HepG2 (cell line): ENCODE measurements around the gene CDK13. TPM values are rescaled to one million over a fixed set of nuclear protein-coding genes. Genes with fewer than 3 reads are reported as not detected.

Experiments used
- EED ChIP-seq: sonication (generic); formaldehyde crosslinking; IDR thresholded peaks from 2 replicates; pipeline ENCODE4 v1.5.0; 2020; ENCODE audit warnings: mild to moderate bottlenecking, missing genetic modification reagents
- JUNB ChIP-seq: sonication (generic); formaldehyde crosslinking; IDR thresholded peaks from 2 replicates; pipeline ENCODE4 v1.8.0; 2022; ENCODE audit warnings: missing genetic modification reagents, mild to moderate bottlenecking, borderline replicate concordance
- KLF15 ChIP-seq: sonication (generic); formaldehyde crosslinking; IDR thresholded peaks from 2 replicates; pipeline ENCODE4 v1.8.1; 2023; ENCODE audit warnings: borderline replicate concordance, mild to moderate bottlenecking, inconsistent platforms, missing genetic modification reagents, mixed read lengths
- NFRKB ChIP-seq: fragments of 450-650 bp; IDR thresholded peaks from 2 replicates; pipeline ENCODE4 v1.6.1; 2017
- PAWR ChIP-seq: sonication (generic); formaldehyde crosslinking; IDR thresholded peaks from 2 replicates; pipeline ENCODE4 v1.4.0; 2020; ENCODE audit warnings: missing genetic modification reagents, mild to moderate bottlenecking, borderline replicate concordance
- RFXAP ChIP-seq: sonication (generic); formaldehyde crosslinking; IDR thresholded peaks from 2 replicates; pipeline ENCODE4 v1.4.0; 2020; ENCODE audit warnings: missing genetic modification reagents, borderline replicate concordance
- TOPORS ChIP-seq: sonication (generic); formaldehyde crosslinking; IDR thresholded peaks from 2 replicates; pipeline ENCODE4 v1.8.0; 2023; ENCODE audit warnings: mild to moderate bottlenecking, missing genetic modification reagents
- TP53 ChIP-seq: sonication (generic); formaldehyde crosslinking; conservative IDR thresholded peaks from 2 replicates; pipeline ENCODE4 v1.4.0; 2020; ENCODE audit warnings: missing genetic modification reagents
- ZBTB38 ChIP-seq: sonication (generic); formaldehyde crosslinking; IDR thresholded peaks from 2 replicates; pipeline ENCODE4 v1.5.1; 2020; ENCODE audit warnings: mild to moderate bottlenecking, missing genetic modification reagents
- ZFP36L2 ChIP-seq: sonication (generic); formaldehyde crosslinking; IDR thresholded peaks from 2 replicates; pipeline ENCODE4 v1.4.0; 2020; ENCODE audit warnings: missing genetic modification reagents
- ZNF335 ChIP-seq: sonication (generic); formaldehyde crosslinking; IDR thresholded peaks from 2 replicates; pipeline ENCODE4 v1.4.0; 2020; ENCODE audit warnings: missing genetic modification reagents
- ZNF660 ChIP-seq: sonication (generic); formaldehyde crosslinking; IDR thresholded peaks from 2 replicates; pipeline ENCODE4 v1.5.1; 2020; ENCODE audit warnings: mild to moderate bottlenecking, low read depth, missing genetic modification reagents, borderline replicate concordance
- ZNF790 ChIP-seq: sonication (generic); formaldehyde crosslinking; IDR thresholded peaks from 2 replicates; pipeline ENCODE4 v1.8.0; 2022; ENCODE audit warnings: missing genetic modification reagents, mild to moderate bottlenecking, borderline replicate concordance
- polyA plus RNA-seq, 8 experiments: library from polyadenylated mRNA; depleted of rRNA in 3 of 8; stranded (reverse) in 7 of 8; unstranded in 1 of 8; fragments of >200 nt; fragmentation: Illumina TruSeq in 4 of 8; extraction: Trizol in 4 of 8; gene quantifications; 2 replicates each; pipeline versions ENCODE4 v1.2.1 to v1.2.3, GENCODE V29; 2011 to 2016; ENCODE audit warnings: low read depth in 4 of 8, missing spikeins in 1 of 8, mixed read lengths in 1 of 8; ENCODE audit not compliant: insufficient read depth in 1 of 8
- total RNA-seq, 5 experiments: library from RNA; depleted of rRNA; stranded (reverse); fragments of >200 nt; fragmentation: Illumina TruSeq; extraction: Trizol; gene quantifications; 2 replicates each; pipeline ENCODE4 v1.2.3, GENCODE V29; 2016; ENCODE audit warnings: low read depth in 1 of 5
- TF ChIP-seq, protein P1 (sequence below): sonication (generic); formaldehyde crosslinking; IDR thresholded peaks from 2 replicates; pipeline ENCODE4 v1.5.0; 2020; ENCODE audit warnings: missing genetic modification reagents
- TF ChIP-seq, protein P2 (sequence below), 2 experiments: sonication (generic) in 1 of 2; formaldehyde crosslinking in 1 of 2; IDR thresholded peaks; 2 replicates each; pipeline versions ENCODE4 v1.4.0 to v1.6.1; 2016 to 2020; ENCODE audit warnings: borderline replicate concordance in 1 of 2, low read depth in 1 of 2, mild to moderate bottlenecking in 1 of 2, missing genetic modification reagents in 1 of 2
- TF ChIP-seq, protein P3 (sequence below): sonication (generic); formaldehyde crosslinking; IDR thresholded peaks from 2 replicates; pipeline ENCODE4 v1.4.0; 2020; ENCODE audit warnings: missing genetic modification reagents
- TF ChIP-seq, protein P4 (sequence below): sonication (generic); formaldehyde crosslinking; IDR thresholded peaks from 2 replicates; pipeline ENCODE4 v1.8.0; 2022; ENCODE audit warnings: missing genetic modification reagents, mild to moderate bottlenecking, borderline replicate concordance
- TF ChIP-seq, protein P5 (sequence below): sonication (generic); formaldehyde crosslinking; IDR thresholded peaks from 2 replicates; pipeline ENCODE4 v1.4.0; 2020; ENCODE audit warnings: mild to moderate bottlenecking, missing genetic modification reagents, borderline replicate concordance
- TF ChIP-seq, protein P6 (sequence below): sonication (generic); formaldehyde crosslinking; IDR thresholded peaks from 2 replicates; pipeline ENCODE4 v1.4.0; 2020; ENCODE audit warnings: missing genetic modification reagents, low read depth, mild to moderate bottlenecking, borderline replicate concordance

Gene CDK13
- total and polyA plus RNA-seq, 2 of the 13 experiments (the other 11 are each of a cell fraction or from before 2014, with no cell fraction given) = 21.0 to 40.9 TPM

DNA sequence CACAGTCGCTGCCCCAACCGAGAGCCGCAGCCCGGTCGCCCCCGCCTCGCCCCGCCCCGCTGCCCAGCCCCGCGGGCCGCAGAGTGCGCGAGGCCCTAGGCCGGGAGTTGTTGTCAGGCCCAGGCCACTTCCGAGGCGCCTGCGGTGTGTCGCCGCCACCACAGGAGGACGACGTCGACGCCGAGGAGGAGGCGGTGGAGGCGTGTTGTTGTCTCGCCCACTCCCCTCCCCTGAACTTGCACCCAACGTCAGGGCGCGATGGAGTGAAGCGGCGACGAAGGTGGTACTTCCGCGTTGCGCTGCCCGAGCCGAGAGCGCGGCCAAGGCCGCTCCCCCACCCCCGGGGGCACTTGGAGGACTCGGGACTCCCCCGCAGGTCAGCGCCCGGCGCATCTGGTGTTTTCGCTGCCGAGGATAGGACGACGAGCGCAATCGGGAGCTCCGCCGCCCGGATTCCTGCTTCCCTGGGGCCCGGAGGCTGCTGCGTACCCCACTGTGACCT is at the start of gene CDK13 (continued):
- TF ChIP-seq, protein P1, sequence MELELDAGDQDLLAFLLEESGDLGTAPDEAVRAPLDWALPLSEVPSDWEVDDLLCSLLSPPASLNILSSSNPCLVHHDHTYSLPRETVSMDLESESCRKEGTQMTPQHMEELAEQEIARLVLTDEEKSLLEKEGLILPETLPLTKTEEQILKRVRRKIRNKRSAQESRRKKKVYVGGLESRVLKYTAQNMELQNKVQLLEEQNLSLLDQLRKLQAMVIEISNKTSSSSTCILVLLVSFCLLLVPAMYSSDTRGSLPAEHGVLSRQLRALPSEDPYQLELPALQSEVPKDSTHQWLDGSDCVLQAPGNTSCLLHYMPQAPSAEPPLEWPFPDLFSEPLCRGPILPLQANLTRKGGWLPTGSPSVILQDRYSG (CRISPR knock-in tag) = no peak
- no peak; the same call in 1 of the 2 replicates for TF ChIP-seq ZNF790 (CRISPR knock-in tag)
- TF ChIP-seq, protein P2, sequence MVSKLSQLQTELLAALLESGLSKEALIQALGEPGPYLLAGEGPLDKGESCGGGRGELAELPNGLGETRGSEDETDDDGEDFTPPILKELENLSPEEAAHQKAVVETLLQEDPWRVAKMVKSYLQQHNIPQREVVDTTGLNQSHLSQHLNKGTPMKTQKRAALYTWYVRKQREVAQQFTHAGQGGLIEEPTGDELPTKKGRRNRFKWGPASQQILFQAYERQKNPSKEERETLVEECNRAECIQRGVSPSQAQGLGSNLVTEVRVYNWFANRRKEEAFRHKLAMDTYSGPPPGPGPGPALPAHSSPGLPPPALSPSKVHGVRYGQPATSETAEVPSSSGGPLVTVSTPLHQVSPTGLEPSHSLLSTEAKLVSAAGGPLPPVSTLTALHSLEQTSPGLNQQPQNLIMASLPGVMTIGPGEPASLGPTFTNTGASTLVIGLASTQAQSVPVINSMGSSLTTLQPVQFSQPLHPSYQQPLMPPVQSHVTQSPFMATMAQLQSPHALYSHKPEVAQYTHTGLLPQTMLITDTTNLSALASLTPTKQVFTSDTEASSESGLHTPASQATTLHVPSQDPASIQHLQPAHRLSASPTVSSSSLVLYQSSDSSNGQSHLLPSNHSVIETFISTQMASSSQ (IDR thresholded peaks at IDR 0.05; ENCODE audit: low read depth) = no peak
- TF ChIP-seq, protein P2 (CRISPR knock-in tag; IDR thresholded peaks at IDR 0.05; ENCODE audit: borderline replicate concordance) = peak; percentile 19; the same call in 1 of the 2 replicates
- no peak for TF ChIP-seq ZNF660
- TF ChIP-seq, protein P3, sequence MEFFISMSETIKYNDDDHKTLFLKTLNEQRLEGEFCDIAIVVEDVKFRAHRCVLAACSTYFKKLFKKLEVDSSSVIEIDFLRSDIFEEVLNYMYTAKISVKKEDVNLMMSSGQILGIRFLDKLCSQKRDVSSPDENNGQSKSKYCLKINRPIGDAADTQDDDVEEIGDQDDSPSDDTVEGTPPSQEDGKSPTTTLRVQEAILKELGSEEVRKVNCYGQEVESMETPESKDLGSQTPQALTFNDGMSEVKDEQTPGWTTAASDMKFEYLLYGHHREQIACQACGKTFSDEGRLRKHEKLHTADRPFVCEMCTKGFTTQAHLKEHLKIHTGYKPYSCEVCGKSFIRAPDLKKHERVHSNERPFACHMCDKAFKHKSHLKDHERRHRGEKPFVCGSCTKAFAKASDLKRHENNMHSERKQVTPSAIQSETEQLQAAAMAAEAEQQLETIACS = no peak
- TF ChIP-seq RFXAP = no peak; the same call in 1 of the 2 replicates
- no peak for TF ChIP-seq JUNB (CRISPR knock-in tag)
- TF ChIP-seq, protein P4, sequence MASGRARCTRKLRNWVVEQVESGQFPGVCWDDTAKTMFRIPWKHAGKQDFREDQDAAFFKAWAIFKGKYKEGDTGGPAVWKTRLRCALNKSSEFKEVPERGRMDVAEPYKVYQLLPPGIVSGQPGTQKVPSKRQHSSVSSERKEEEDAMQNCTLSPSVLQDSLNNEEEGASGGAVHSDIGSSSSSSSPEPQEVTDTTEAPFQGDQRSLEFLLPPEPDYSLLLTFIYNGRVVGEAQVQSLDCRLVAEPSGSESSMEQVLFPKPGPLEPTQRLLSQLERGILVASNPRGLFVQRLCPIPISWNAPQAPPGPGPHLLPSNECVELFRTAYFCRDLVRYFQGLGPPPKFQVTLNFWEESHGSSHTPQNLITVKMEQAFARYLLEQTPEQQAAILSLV (CRISPR knock-in tag) = no peak
- peak; percentile 55; the same call in 1 of the 2 replicates for TF ChIP-seq KLF15 (CRISPR knock-in tag)
- TF ChIP-seq ZBTB38 = no peak; the same call in 1 of the 2 replicates
- TF ChIP-seq ZNF335 (CRISPR knock-in tag) = 0 out of 2 replicates have a peak, but pooled peaks have one; percentile 14
- TF ChIP-seq PAWR (CRISPR knock-in tag) = no peak
- TF ChIP-seq TOPORS (CRISPR knock-in tag) = no peak
- TF ChIP-seq ZFP36L2 (CRISPR knock-in tag) = no peak
- TF ChIP-seq, protein P5, sequence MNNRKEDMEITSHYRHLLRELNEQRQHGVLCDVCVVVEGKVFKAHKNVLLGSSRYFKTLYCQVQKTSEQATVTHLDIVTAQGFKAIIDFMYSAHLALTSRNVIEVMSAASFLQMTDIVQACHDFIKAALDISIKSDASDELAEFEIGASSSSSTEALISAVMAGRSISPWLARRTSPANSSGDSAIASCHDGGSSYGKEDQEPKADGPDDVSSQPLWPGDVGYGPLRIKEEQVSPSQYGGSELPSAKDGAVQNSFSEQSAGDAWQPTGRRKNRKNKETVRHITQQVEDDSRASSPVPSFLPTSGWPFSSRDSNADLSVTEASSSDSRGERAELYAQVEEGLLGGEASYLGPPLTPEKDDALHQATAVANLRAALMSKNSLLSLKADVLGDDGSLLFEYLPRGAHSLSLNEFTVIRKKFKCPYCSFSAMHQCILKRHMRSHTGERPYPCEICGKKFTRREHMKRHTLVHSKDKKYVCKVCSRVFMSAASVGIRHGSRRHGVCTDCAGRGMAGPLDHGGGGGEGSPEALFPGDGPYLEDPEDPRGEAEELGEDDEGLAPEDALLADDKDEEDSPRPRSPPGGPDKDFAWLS (CRISPR knock-in tag) = no peak
- TF ChIP-seq NFRKB = no peak
- TF ChIP-seq, protein P6, sequence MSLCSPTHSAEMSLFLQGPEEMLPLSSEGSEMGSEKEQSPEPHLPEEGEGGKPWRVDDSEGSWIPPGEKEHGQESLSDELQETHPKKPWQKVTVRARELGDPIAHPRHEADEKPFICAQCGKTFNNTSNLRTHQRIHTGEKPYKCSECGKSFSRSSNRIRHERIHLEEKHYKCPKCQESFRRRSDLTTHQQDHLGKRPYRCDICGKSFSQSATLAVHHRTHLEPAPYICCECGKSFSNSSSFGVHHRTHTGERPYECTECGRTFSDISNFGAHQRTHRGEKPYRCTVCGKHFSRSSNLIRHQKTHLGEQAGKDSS = peak; percentile 68; the same call in 1 of the 2 replicates
- TF ChIP-seq EED (CRISPR knock-in tag) = no peak
- TF ChIP-seq TP53 (CRISPR knock-in tag) = no peak
